GM10266 (cell line): ENCODE data around the gene PDZD7.

Experiments used
- DNase-seq: peaks from one replicate; pipeline ENCODE4 v3.0.0; 2012; ENCODE audit errors: extremely low spot score
- TF ChIP-seq, protein P1 (sequence below): IDR thresholded peaks from 2 replicates; pipeline ENCODE4 v1.5.1; 2012; ENCODE audit warnings: mild to moderate bottlenecking, low read depth; ENCODE audit not compliant: control insufficient read depth, insufficient read depth; ENCODE audit errors: missing control alignments

Gene PDZD7

DNA sequence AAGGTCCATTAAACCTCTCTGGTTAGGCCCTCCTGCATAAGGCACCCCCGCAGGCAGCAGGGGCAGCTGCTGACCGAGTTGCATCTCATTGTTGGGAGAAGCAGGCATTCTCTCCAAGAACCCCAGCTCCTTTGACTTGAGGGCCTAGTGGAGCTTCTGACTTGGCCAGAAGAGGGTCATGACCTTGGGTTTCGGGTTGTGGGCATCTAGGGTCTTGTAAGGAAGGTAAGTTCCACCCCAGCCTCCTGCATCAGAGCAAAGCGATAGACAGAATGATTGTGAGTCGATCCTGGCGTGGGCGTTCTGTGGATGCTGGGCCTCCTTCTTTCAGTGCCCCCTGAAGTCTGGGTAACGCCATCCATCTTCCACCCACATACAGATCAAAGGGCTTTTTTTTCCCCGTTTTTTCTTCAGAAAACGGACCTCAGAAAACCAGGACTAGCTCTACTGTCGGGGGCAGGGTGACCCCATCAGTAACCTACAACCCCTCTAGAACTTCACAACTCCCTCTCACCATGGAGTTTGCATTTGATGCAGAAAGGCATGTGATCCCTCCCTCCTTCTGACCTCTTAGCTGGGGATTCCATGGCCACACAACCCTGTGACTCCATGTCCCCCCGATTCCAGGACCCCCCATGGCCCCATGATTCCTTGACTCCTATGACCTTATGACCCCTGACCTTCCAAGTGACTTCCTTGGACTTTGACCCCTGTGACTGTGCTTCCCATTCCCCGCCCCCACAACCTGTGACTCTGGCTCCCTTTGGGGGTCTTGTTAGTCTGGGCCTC, 58.6 kb downstream of the PDZD7 start:
- no peak for DNase-seq
- TF ChIP-seq, protein P1, sequence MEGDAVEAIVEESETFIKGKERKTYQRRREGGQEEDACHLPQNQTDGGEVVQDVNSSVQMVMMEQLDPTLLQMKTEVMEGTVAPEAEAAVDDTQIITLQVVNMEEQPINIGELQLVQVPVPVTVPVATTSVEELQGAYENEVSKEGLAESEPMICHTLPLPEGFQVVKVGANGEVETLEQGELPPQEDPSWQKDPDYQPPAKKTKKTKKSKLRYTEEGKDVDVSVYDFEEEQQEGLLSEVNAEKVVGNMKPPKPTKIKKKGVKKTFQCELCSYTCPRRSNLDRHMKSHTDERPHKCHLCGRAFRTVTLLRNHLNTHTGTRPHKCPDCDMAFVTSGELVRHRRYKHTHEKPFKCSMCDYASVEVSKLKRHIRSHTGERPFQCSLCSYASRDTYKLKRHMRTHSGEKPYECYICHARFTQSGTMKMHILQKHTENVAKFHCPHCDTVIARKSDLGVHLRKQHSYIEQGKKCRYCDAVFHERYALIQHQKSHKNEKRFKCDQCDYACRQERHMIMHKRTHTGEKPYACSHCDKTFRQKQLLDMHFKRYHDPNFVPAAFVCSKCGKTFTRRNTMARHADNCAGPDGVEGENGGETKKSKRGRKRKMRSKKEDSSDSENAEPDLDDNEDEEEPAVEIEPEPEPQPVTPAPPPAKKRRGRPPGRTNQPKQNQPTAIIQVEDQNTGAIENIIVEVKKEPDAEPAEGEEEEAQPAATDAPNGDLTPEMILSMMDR: no peak

DNA sequence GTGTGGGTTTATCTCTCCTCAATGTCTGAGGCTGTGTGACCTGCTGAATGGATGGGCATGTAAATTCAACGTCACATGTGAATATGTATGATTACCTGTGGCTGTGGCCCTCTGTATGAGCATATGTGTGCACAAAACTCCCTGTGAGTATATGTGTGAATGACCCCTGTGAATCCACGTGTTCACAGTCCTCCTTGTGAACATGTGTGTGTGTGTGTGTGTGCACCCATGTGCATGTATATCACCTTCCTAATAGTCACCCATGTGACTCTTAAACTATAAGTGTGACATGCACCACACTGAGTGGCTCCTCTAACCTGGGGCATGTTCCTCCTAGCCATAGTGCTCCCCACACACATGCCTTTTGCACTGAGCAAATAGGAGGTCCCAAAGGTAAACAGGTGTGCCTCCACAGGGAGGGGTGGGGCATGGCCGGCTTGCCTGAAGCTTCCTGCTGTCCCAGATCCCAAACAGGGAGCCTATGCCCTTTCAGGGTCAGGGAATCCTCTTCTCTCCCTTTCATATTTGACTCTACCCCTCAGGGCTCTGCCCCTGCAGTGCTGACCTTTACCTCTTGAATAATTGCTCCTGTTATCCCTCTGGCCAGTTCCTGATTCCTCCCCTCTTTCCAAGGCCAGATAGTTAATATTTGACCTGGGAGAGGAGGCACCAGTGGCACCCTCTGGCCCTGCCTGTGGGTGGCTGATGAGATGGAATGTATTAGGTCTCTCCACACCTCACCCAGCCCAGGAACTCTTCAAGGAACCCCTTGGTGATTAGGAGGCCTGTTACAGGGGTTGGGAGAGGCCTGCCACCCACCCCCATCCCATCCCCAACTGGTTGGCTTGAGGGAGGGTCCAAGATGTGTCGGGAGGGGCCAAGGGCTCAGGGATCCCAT, 59.8 kb downstream of the PDZD7 start:
- DNase-seq: no peak
- TF ChIP-seq, protein P1: no peak

DNA sequence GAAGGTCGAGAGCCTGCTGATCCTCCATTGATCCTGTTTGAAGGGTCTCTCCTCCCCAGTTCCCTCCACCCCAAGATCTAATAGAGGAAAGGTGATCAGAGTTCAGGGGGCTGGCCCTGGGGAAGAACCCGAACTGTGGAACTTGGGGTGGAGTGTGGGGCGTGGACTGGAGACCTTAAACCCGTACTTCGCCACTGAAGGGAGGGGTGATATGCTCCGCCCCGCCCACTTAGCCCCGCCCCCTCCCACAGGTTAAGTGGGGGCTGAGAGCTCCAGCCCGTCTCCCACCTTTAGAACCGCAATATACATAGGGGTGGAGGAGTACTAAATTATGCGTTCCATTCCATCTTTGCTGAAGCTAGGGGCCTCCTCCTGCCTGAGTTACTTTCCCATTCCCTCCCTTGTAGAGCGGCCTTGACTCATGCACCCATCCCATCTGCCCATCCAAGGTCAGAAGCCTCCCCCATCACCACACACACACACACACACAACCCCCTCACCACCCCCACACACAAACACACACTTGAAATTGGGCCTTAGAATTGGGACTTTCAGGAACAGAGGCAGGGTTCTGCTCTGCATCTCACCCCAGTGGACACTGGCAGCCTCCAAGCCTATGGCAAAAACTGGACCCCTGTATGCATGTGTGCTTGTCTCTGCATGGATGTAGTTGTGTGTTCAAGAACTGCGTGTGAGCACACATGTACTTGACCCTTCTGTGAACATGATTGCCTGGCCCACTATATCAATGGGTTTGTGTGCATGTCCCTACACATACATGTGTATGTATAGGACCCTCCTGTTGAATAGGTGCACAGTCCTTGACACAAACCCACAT, 60.6 kb downstream of the PDZD7 start:
- TF ChIP-seq, protein P1: no peak
- DNase-seq: peak; percentile 70

DNA sequence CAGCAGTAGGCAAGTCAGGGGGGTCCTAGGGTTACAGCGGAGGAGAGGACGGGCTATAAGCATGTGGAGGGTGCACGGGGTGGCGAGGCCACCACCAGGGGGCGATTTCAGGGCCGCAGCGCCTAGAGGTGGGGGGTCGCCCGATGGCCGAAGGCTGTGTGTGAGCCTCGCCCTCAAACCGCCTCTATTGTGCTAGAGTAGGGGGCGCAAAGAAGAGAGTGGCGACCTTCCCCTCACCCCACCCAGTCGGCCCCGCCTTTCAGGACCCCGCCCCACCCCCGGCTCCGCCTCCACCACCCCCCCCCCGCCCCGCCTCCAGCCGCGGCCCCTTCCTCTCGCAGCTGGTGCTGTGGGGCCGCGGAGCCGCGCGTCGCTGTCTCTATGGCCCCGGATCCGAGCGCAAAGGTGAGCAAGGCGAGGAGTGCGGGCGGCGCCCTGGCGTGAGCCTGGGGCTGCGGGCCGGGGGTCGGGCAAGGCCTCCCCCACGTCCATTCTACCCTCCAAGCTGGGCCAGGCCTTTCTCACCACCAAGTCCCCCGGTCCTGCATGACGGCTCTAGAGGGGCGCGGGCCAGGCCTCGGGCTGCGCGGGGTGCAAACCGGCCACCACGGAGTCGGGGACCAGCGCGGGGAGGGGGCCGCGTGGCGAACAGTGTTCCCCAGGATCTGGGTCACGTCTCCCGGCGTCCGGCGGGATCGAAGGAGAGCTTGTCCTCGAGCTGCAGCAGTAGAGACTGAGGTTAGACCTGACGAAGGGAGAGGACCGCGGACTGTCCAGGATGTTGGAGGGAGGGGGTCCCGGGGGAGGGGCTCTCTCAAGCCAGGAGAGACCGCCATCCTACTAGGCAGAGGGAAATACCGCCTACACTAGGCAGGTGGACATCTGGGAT, 61.5 kb downstream of the PDZD7 start, which contains the start of gene SEMA4G:
TSS of gene SEMA4G (plus strand) at position 318 of the 889 bp plus-strand sequence. CDS start 3,409 bp downstream, outside the sequence.
- TF ChIP-seq, protein P1: peak; percentile 76
- DNase-seq: peak; percentile 75

DNA sequence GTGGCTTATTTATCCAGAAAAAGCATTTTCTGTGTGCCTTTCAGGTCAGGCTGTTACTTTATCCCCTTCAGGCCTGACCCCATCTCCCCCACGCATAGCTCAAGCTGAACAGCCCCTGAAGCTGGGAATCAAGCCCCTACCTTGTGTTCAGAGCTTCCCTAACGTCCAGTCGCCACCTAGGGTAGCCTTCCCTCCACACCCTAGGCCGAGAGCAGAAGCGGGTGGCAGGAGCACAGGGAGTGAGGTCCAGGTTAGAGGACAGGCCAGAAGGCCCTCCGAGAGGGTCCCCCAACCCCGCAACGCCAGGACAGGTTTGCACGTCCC, 62.1 kb downstream of the PDZD7 start:
- TF ChIP-seq, protein P1: no peak
- no peak for DNase-seq

DNA sequence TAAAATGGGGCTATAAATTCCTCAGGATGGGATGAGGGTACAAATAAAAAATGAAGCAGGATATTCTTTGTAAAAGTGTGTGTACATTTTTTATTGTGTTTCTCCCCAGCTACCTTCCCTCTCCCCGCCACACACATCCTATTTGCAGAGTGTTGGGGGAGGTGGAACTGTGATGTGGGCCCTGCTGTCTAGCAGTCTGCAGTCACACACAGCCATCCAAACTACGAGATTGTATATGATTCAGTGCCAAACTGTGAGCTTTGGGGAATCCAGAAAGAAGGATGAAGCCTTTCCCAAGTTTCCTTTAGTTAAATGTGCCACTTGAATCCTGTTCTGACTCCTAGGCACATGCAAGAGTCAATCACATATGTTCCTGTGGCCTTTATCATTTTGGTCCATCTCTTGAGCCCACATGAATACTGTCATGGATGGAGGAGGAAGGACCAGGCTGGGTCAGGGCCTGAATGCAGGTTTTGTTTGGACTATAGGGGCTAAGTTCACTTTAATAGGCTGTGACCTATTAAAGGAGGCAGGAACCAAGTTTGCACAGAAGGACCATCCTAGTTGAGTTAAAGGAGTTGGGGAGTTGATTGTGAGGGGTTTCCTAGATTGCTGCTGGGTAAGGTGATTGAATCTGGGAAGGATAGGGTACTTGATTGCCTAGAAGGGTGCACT, 62.7 kb downstream of the PDZD7 start:
- DNase-seq: no peak
- TF ChIP-seq, protein P1: no peak
